CD4-positive, alpha-beta T cell (primary cell): ENCODE results near the gene KNTC1. TPM values are rescaled to one million over a fixed set of nuclear protein-coding genes. Genes with fewer than 3 reads are reported as not detected.
"Not testable (repeated sequence)": the region's sequence is repeated elsewhere in the genome, so short reads cannot be mapped to it uniquely, and the experiment has no call there.

Experiments used
- ATAC-seq: fragments of 200-7000 bp; cut with Tn5 transposase; one replicate; pipeline ENCODE4 v1.10.0; 2022; ENCODE audit warnings: mild to moderate bottlenecking; ENCODE audit not compliant: poor library complexity
- CTCF ChIA-PET: fragments of 350-600 bp; sonication (Branson Sonifier 250); formaldehyde crosslinking; loops from one replicate; lab custom pipeline; 2021; ENCODE audit warnings: antibody characterized with exemption, inconsistent platforms; lab: Charles Lee
- POLR2A ChIA-PET: fragments of 350-600 bp; sonication (Branson Sonifier 250); formaldehyde crosslinking; loops from one replicate; lab custom pipeline; 2021; ENCODE audit warnings: antibody characterized with exemption, inconsistent platforms; lab: Charles Lee
- DNase-seq, 14 experiments: peaks; one replicate each; pipeline ENCODE4 v3.0.0-alpha.2; 2013 to 2020; ENCODE audit warnings: mixed read lengths in 2 of 14
- H3K27ac ChIP-seq, 2 donors: one replicate each; pipeline versions ENCODE4 v1.5.1 to v1.7.0; 2013; ENCODE audit warnings: low read length in 2 of 2, low read depth in 1 of 2, mild to moderate bottlenecking in 1 of 2
- H3K27me3 ChIP-seq, 2 experiments: 1 replicate in 1 of 2; 2 replicates in 1 of 2; pipeline versions ENCODE4 v1.6.1 to v1.7.0; 2013; ENCODE audit warnings: low read length in 2 of 2, control low read depth in 1 of 2, mild to moderate bottlenecking in 1 of 2, moderate library complexity in 1 of 2; ENCODE audit not compliant: insufficient read depth in 2 of 2, control insufficient read depth in 1 of 2
- H3K36me3 ChIP-seq: one replicate; pipeline ENCODE4 v1.6.1; 2013; ENCODE audit warnings: low read length, control low read depth; ENCODE audit not compliant: insufficient read depth
- H3K4me1 ChIP-seq: one replicate; pipeline ENCODE4 v1.6.1; 2013; ENCODE audit warnings: low read length, control low read depth; ENCODE audit not compliant: insufficient read depth
- H3K4me3 ChIP-seq: one replicate; pipeline ENCODE4 v1.5.1; 2013; ENCODE audit warnings: mild to moderate bottlenecking, low read length, moderate library complexity
- H3K9me3 ChIP-seq, 2 experiments: 1 replicate in 1 of 2; 2 replicates in 1 of 2; pipeline versions ENCODE4 v1.6.1 to v1.7.0; 2013; ENCODE audit warnings: low read length in 2 of 2, mild to moderate bottlenecking in 2 of 2, control low read depth in 1 of 2, moderate library complexity in 1 of 2; ENCODE audit not compliant: control insufficient read depth in 1 of 2, insufficient read depth in 1 of 2
- H3K27ac Mint-ChIP-seq: one replicate; pipeline ENCODE4 v1.8.0; 2020; ENCODE audit warnings: mixed read lengths
- H3K27me3 Mint-ChIP-seq: one replicate; pipeline ENCODE4 v1.8.0; 2021; ENCODE audit warnings: mixed read lengths
- H3K36me3 Mint-ChIP-seq: one replicate; pipeline ENCODE4 v1.8.0; 2021; ENCODE audit warnings: low read depth, mixed read lengths
- H3K4me1 Mint-ChIP-seq: one replicate; pipeline ENCODE4 v1.8.0; 2021; ENCODE audit warnings: low read depth, mixed read lengths
- H3K4me3 Mint-ChIP-seq: one replicate; pipeline ENCODE4 v1.8.0; 2020; ENCODE audit warnings: mild to moderate bottlenecking, mixed read lengths
- H3K9me3 Mint-ChIP-seq: one replicate; pipeline ENCODE4 v1.8.0; 2020; ENCODE audit warnings: mixed read lengths
- CTCF ChIP-seq: fragments of 200-600 bp; IDR thresholded peaks from one replicate; pipeline ENCODE4 v1.8.0; 2022; ENCODE audit warnings: antibody characterized with exemption, mild to moderate bottlenecking
- intact Hi-C, 2 experiments: fragments of 100-400 bp; cut with DNase I in 1 of 2; cut with micrococcal nuclease in 1 of 2; formaldehyde crosslinking; loops; one replicate each; pipeline versions ENCODE4 v1.15.1 to v1.9.0; 2023 to 2025; cut with DNase I, micrococcal nuclease
- total RNA-seq, 174 experiments: library from RNA in 2 of 174; stranded (reverse) in 2 of 174; gene quantifications; one replicate each; pipeline ENCODE4 v1.2.3 and lab custom pipeline; 2021 to 2026

The KNTC1 gene
- total RNA-seq, 2 experiments from 2014 or later: 23.3 to 23.8 TPM

- ChIA-PET POLR2A (no interaction called here), CTCF (no interaction called here)
- Histone ChIP-seq H3K27ac (no peak overlapping the region), H3K27me3 (no peaks in the 10 kb centered on the region), H3K9me3 (no peaks in the 10 kb centered on the region), H3K36me3 (peaks cover 76% of the 10 kb centered on the region), H3K4me3 (no peak overlapping the region), H3K4me1 (no peaks in the 10 kb centered on the region)
- H3K27ac Mint-ChIP-seq: no peak overlapping the region
- no peak for TF ChIP-seq CTCF
- ATAC-seq (no peak), DNase-seq (no peak)
- no peak overlapping the region for H3K4me3 Mint-ChIP-seq
- intact Hi-C loops: no loop called here
- H3K27me3 Mint-ChIP-seq: no peaks in the 10 kb centered on the region
- H3K4me1 Mint-ChIP-seq: no peaks in the 10 kb centered on the region
- H3K9me3 Mint-ChIP-seq: no peaks in the 10 kb centered on the region
- H3K36me3 Mint-ChIP-seq: peaks cover 87% of the 10 kb centered on the region
Observed at GRCh38 chr12:122481861-122482260, 45.2 kb upstream of the KNTC1 start.

GRCh38 chr12:122483969-122484368 lies 43.1 kb upstream of the KNTC1 start:
- no peak for DNase-seq
- no peaks in the 10 kb centered on the region for H3K4me1 Mint-ChIP-seq
- ATAC-seq: no peak
- no peaks in the 10 kb centered on the region for H3K9me3 Mint-ChIP-seq
- peak overlapping the region; percentile 18 for H3K27ac Mint-ChIP-seq
- Histone ChIP-seq H3K4me3 (no peak overlapping the region), H3K27ac (no peak overlapping the region), H3K9me3 (no peaks in the 10 kb centered on the region), H3K27me3 (no peaks in the 10 kb centered on the region), H3K36me3 (peaks cover 77% of the 10 kb centered on the region), H3K4me1 (no peaks in the 10 kb centered on the region)
- H3K27me3 Mint-ChIP-seq: no peaks in the 10 kb centered on the region
- ChIA-PET CTCF (no interaction called here), POLR2A (interaction anchor here (0.9 kb wide), 1 partner anchor 31 kb away, joined by 3 read pairs; no protein-coding TSS in a partner anchor)
- intact Hi-C loops: no loop called here
- H3K4me3 Mint-ChIP-seq: no peak overlapping the region
- peaks cover 90% of the 10 kb centered on the region for H3K36me3 Mint-ChIP-seq
- TF ChIP-seq CTCF: no peak

GRCh38 chr12:122484385-122484784 lies 42.7 kb upstream of the KNTC1 start:
- H3K27ac Mint-ChIP-seq: peak overlapping the region; percentile 2
- H3K4me3 ChIP-seq, H3K4me1 Mint-ChIP-seq, H3K27me3 Mint-ChIP-seq, H3K9me3 ChIP-seq, DNase-seq, H3K27me3 ChIP-seq, H3K4me1 ChIP-seq, H3K4me3 Mint-ChIP-seq, ATAC-seq, H3K9me3 Mint-ChIP-seq, H3K27ac ChIP-seq, intact Hi-C loops: not testable (repeated sequence)
- H3K36me3 ChIP-seq: peaks cover 78% of the 10 kb centered on the region
- ChIA-PET CTCF (interaction anchor here (1.0 kb wide), 1 partner anchor 13 kb away, joined by 3 read pairs; no protein-coding TSS in a partner anchor), POLR2A (interaction anchor here (0.9 kb wide), 1 partner anchor 30 kb away, joined by 3 read pairs; no protein-coding TSS in a partner anchor)
- peaks cover 90% of the 10 kb centered on the region for H3K36me3 Mint-ChIP-seq

GRCh38 chr12:122486360-122486759 lies 40.7 kb upstream of the KNTC1 start:
- CTCF ChIA-PET, POLR2A ChIA-PET: not testable (repeated sequence)

More at GRCh38 chr12:122486360-122486759, 40.7 kb upstream of the KNTC1 start:
- H3K9me3 ChIP-seq, H3K4me1 ChIP-seq, H3K4me3 ChIP-seq, DNase-seq, intact Hi-C loops, H3K27me3 Mint-ChIP-seq, H3K27me3 ChIP-seq, H3K27ac ChIP-seq, H3K9me3 Mint-ChIP-seq, H3K4me3 Mint-ChIP-seq, ATAC-seq, H3K4me1 Mint-ChIP-seq, H3K27ac Mint-ChIP-seq: not testable (repeated sequence)
- peaks cover 89% of the 10 kb centered on the region for H3K36me3 Mint-ChIP-seq
- peaks cover 76% of the 10 kb centered on the region for H3K36me3 ChIP-seq
